Liver (tissue), 3 donors: ENCODE results near the gene NRG3.

ENCODE experiments used
- CTCF ChIP-seq: fragments of 150-350 bp; IDR thresholded peaks from 2 replicates; pipeline ENCODE4 v1.5.1; 2017; ENCODE audit warnings: improper control_type of control experiment, low read depth, low read length; ENCODE audit not compliant: missing input control
- EGR1 ChIP-seq, 2 donors: IDR thresholded peaks; 2 replicates each; pipeline ENCODE4 v1.6.1; 2016 to 2018; ENCODE audit warnings: antibody characterized with exemption in 2 of 2, low read depth in 2 of 2
- GABPA ChIP-seq, 2 donors: IDR thresholded peaks in 1 of 2; conservative IDR thresholded peaks in 1 of 2; 2 replicates each; pipeline ENCODE4 v1.6.1; 2016; ENCODE audit warnings: antibody characterized with exemption in 2 of 2, mild to moderate bottlenecking in 1 of 2, moderate library complexity in 1 of 2
- HNF4G ChIP-seq: IDR thresholded peaks from 2 replicates; pipeline ENCODE4 v1.6.1; 2016; ENCODE audit warnings: antibody characterized with exemption
- JUND ChIP-seq, 2 donors: IDR thresholded peaks; 2 replicates each; pipeline ENCODE4 v1.6.1; 2016; ENCODE audit warnings: antibody characterized with exemption in 2 of 2
- RAD21 ChIP-seq, 2 donors: IDR thresholded peaks; 2 replicates each; pipeline ENCODE4 v1.6.1; 2016; ENCODE audit warnings: antibody characterized with exemption in 2 of 2, mild to moderate bottlenecking in 2 of 2
- REST ChIP-seq: IDR thresholded peaks from 2 replicates; pipeline ENCODE4 v1.6.1; 2016; ENCODE audit warnings: antibody characterized with exemption, mild to moderate bottlenecking
- RXRA ChIP-seq, 2 donors: IDR thresholded peaks; 2 replicates each; pipeline ENCODE4 v1.6.1; 2017 to 2018; ENCODE audit warnings: antibody characterized with exemption in 2 of 2, mild to moderate bottlenecking in 1 of 2
- SP1 ChIP-seq: IDR thresholded peaks from 2 replicates; pipeline ENCODE4 v1.6.1; 2018; ENCODE audit warnings: antibody characterized with exemption, mild to moderate bottlenecking
- TAF1 ChIP-seq: conservative IDR thresholded peaks from 2 replicates; pipeline ENCODE4 v1.6.1; 2016; ENCODE audit warnings: antibody characterized with exemption, mild to moderate bottlenecking
- YY1 ChIP-seq: IDR thresholded peaks from 2 replicates; pipeline ENCODE4 v1.6.1; 2016; ENCODE audit warnings: antibody characterized with exemption, mild to moderate bottlenecking
- donor health status: healthy.
- donor health status: healthy.

- TF ChIP-seq YY1: no peak
- TF ChIP-seq CTCF: no peak
- TF ChIP-seq RAD21 (IDR thresholded peaks at IDR 0.05): no peak
- TF ChIP-seq REST: no peak
- no peak for TF ChIP-seq SP1
- no peak for TF ChIP-seq JUND (IDR thresholded peaks at IDR 0.05)
- TF ChIP-seq EGR1 (IDR thresholded peaks at IDR 0.05; ENCODE audit: low read depth in 2 of 2): no peak
- no peak for TF ChIP-seq GABPA (IDR thresholded peaks at IDR 0.05 in 1 of 2, conservative IDR thresholded peaks at IDR 0.05 in 1 of 2)
- no peak for TF ChIP-seq TAF1
- TF ChIP-seq HNF4G: no peak
- no peak for TF ChIP-seq RXRA (IDR thresholded peaks at IDR 0.05)
Measured at GRCh38 chr10:81848514-81848913, 26.5 kb upstream of the NRG3 start.
